Measurements from ENCODE around the gene NHLH1. TPM values are rescaled to one million over a fixed set of nuclear protein-coding genes. Genes with fewer than 3 reads are reported as not detected.
A peak's percentile ranks its signal among the peaks of the same experiment; 100 is the strongest.

Gene NHLH1
- total RNA-seq, 4 donors from 2014 or later: not detected

DNA sequence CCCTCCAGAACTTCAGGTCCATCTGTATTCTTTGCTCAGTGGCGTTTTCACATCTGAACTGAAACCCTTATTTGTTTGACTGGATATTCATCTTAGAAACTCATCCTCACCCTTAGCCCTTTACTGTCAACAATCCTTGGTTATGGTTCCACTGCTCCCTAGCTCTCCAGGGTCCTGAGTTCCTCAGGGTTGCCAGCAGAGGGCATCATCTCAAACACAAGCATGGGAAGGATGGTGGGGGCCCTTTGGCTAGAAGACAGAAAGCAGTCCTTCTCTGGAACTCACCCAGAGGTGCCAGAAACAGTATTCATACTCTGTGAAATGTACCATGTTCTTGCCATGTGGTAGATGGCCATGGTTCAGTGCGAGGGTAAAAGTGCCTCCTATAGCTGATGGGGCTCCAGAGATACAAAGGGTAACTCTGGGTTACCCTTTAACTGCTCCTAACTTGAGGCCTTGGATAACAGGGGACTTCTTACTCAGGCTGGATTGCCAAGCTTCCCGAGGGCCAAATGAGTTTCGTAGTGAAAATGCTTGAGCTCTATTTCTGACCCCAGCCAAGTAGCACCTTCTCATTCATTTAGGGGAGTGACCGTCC is 12.4 kb upstream of the NHLH1 start:
- Histone ChIP-seq H3K9me3 (no peaks in the 10 kb centered on the region), H3K27ac (no peak overlapping the region), H3K36me3 (peaks cover 0 to 100% of the 10 kb centered on the region in 2 donors), H3K4me3 (no peak overlapping the region), H3K4me1 (no peaks in the 10 kb centered on the region), H3K27me3 (no peaks in the 10 kb centered on the region)
- TF ChIP-seq POLR2AphosphoS5 (IDR thresholded peaks at IDR 0.05): no peak
- no peak for TF ChIP-seq EP300 (IDR thresholded peaks at IDR 0.05)
- TF ChIP-seq POLR2A (IDR thresholded peaks at IDR 0.05): no peak
- TF ChIP-seq, protein P1, sequence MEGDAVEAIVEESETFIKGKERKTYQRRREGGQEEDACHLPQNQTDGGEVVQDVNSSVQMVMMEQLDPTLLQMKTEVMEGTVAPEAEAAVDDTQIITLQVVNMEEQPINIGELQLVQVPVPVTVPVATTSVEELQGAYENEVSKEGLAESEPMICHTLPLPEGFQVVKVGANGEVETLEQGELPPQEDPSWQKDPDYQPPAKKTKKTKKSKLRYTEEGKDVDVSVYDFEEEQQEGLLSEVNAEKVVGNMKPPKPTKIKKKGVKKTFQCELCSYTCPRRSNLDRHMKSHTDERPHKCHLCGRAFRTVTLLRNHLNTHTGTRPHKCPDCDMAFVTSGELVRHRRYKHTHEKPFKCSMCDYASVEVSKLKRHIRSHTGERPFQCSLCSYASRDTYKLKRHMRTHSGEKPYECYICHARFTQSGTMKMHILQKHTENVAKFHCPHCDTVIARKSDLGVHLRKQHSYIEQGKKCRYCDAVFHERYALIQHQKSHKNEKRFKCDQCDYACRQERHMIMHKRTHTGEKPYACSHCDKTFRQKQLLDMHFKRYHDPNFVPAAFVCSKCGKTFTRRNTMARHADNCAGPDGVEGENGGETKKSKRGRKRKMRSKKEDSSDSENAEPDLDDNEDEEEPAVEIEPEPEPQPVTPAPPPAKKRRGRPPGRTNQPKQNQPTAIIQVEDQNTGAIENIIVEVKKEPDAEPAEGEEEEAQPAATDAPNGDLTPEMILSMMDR (IDR thresholded peaks at IDR 0.05): peak in 1 of 4 experiments; percentile 38
- ATAC-seq: no peak
- WGBS, 2 donors (ENCODE audit: low coverage in 1 of 2): 25 to 56% methylated on average over 1 to 2 of the region's 5 CpGs

DNA sequence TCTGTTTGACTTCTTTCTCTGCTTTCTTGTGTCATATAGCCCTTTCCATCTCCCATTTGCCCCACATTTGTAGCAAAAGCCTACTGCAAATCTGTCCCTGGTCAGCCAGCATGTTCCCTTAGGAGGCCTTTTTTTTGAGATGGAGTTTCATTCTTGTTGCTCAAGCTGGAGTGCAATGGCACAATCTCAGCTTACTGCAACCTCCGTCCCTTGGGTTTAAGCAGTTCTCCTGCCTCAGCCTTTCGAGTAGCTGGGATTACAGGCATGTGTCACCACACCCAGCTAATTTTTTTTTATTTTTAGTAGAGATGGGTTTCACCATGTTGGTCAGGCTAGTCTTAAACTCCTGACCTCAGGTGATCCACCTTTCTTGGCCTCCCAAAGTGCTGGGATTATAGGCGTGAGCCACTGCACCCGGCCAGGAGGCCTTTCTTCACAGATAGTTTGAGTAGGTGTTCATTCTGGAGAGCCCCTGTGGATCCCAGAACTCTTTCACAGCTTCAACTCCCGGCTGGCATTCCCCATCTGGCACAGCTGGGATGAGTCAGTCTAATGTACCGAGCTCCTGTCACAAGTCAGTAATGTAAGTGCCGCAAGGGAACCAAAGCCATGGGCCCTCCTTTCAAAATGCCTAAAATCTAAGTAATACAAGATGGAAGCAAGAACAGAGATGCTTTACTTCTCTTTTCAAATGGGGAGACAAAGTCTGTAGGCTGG is 9.4 kb upstream of the NHLH1 start:
- peak; percentile 35 for ATAC-seq
- no peaks in the 10 kb centered on the region for H3K4me1 ChIP-seq
- H3K27ac ChIP-seq: no peak overlapping the region
- H3K36me3 ChIP-seq: peaks cover 0 to 86% of the 10 kb centered on the region in 2 donors
- H3K27me3 ChIP-seq: no peaks in the 10 kb centered on the region
- TF ChIP-seq EP300 (IDR thresholded peaks at IDR 0.05) (no peak), POLR2A (IDR thresholded peaks at IDR 0.05) (no peak), POLR2AphosphoS5 (IDR thresholded peaks at IDR 0.05) (no peak)
- TF ChIP-seq, protein P1 (IDR thresholded peaks at IDR 0.05): no peak
- no peaks in the 10 kb centered on the region for H3K9me3 ChIP-seq
- H3K4me3 ChIP-seq: no peak overlapping the region
- WGBS, 2 donors (ENCODE audit: low coverage in 1 of 2): 83 to 89% methylated on average over 3 to 5 of the region's 7 CpGs

DNA sequence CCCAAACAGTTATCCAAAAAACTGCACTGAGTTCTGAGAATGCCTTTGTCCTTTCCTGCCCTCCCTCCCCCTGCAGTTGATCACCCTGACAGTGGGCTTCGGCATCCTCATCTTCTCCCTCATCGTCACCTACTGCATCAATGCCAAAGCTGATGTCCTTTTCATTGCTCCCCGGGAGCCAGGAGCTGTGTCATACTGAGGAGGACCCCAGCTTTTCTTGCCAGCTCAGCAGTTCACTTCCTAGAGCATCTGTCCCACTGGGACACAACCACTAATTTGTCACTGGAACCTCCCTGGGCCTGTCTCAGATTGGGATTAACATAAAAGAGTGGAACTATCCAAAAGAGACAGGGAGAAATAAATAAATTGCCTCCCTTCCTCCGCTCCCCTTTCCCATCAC is 8.8 kb upstream of the NHLH1 start:
- TF ChIP-seq, protein P1 (IDR thresholded peaks at IDR 0.05): no peak
- TF ChIP-seq POLR2AphosphoS5 (IDR thresholded peaks at IDR 0.05) (no peak), EP300 (IDR thresholded peaks at IDR 0.05) (no peak), POLR2A (IDR thresholded peaks at IDR 0.05) (no peak)
- no peak overlapping the region for H3K4me3 ChIP-seq

DNA sequence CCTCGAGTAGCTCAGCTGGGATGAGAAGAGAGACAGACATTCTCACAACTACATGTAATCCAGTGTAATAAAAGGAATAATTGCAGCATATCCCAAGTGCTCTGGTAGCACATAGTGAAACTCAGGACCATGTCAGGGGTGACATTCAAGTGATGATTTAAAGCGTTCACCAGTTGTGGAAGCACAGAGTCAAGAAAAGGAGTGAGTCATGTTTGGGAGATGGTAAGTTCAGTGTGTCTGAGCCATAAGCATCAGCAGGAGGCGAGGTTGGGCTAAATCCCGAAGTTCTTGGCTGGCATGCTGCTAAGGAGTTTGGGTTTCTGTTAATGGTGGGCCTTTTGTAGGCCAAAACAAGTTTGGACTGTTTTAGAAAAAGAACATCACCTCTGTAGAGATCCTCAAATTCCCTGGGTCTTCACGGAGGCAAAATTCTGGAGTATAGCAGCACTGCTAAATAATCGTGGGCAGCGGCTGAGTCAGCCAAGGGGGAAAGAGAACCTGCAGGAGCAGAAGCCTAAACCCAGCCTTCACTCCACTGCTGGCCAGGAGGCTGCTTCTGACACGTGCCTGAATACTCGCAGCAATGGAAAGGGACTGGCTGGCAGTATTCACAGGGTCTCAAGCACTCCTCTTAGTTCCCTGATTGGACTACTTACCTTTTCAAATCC is 7.2 kb upstream of the NHLH1 start:
- H3K36me3 ChIP-seq: peaks cover 0 to 63% of the 10 kb centered on the region in 2 donors
- no peak for ATAC-seq
- no peak for TF ChIP-seq POLR2A (IDR thresholded peaks at IDR 0.05)
- TF ChIP-seq POLR2AphosphoS5 (IDR thresholded peaks at IDR 0.05): no peak
- TF ChIP-seq, protein P1 (IDR thresholded peaks at IDR 0.05): no peak
- TF ChIP-seq EP300 (IDR thresholded peaks at IDR 0.05): no peak
- no peak overlapping the region for H3K27ac ChIP-seq
- H3K27me3 ChIP-seq: no peaks in the 10 kb centered on the region
- 72 to 75% methylated on average over 8 of the region's 9 CpGs for WGBS, 2 donors (ENCODE audit: low coverage in 1 of 2)
- H3K4me1 ChIP-seq: no peaks in the 10 kb centered on the region
- no peak overlapping the region for H3K4me3 ChIP-seq
- no peaks in the 10 kb centered on the region for H3K9me3 ChIP-seq

More for the DNA sequence above, 8.8 kb upstream of the NHLH1 start:
- no peak overlapping the region for H3K27ac ChIP-seq
- H3K27me3 ChIP-seq: no peaks in the 10 kb centered on the region
- H3K4me1 ChIP-seq: no peaks in the 10 kb centered on the region
- ATAC-seq: no peak
- H3K36me3 ChIP-seq: peaks cover 0 to 79% of the 10 kb centered on the region in 2 donors
- WGBS, 2 donors (ENCODE audit: low coverage in 1 of 2): 69 to 89% methylated on average over 1 to 4 of the region's 4 CpGs
- H3K9me3 ChIP-seq: no peaks in the 10 kb centered on the region

Data from gastroesophageal sphincter (tissue), 4 donors.